H1 (cell line): ENCODE data around the gene PIEZO1.

Experiments used
- HDAC2 ChIP-seq, 2 experiments: fragments of 300-600 bp in 1 of 2; sonication (generic) in 1 of 2; IDR thresholded peaks; 2 replicates each; pipeline ENCODE4 v1.6.1; 2011 to 2012; ENCODE audit warnings: low read depth in 2 of 2, low read length in 2 of 2, mild to moderate bottlenecking in 2 of 2, moderate library complexity in 2 of 2, borderline replicate concordance in 1 of 2, inconsistent platforms in 1 of 2
- JUND ChIP-seq: IDR thresholded peaks from 2 replicates; pipeline ENCODE4 v1.6.1; 2011; ENCODE audit warnings: mild to moderate bottlenecking, improper control_type of control experiment, low read length
- SP1 ChIP-seq: IDR thresholded peaks from 2 replicates; pipeline ENCODE4 v1.6.1; 2011; ENCODE audit warnings: low read depth, low read length
- TF ChIP-seq, protein P1 (sequence below): IDR thresholded peaks from 2 replicates; pipeline ENCODE4 v1.6.1; 2012; ENCODE audit warnings: inconsistent platforms

DNA sequence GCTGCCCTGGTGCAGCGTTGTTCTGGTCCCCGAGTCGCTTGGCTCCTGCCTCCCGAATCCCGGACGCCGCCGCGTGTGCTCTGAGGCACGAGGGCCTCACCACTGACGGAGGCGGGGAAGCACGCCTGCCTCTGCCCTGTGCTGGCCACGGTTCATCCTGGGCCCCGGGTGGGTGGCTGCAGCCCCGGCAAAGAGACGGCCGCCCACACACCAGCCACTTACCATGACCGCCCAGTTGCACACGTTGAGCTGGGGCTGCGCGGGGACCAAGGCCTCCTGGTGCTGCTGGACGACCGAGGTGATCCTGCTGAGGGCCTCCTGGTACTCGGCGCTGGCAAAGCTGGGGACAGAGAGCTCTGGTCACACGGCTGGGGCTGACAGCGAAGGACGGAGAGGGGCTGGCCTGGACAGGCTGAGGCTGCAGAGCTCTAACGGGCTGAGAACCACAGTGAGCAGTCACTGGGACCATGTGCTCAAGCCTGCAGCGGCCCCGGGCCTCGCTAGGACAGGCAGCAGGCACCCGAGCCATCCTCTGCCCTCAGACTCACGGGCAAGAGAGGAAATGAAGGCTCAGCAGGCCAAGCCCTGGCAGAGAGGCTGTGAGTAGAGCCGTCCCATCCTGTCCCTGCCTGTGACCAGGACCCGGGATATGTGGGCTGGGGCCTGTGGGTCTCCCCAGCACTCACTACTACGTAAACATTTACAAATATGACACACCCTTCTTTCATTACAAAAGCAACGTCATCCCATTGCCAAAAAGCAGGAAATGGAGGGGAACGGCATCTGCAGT lies 33.0 kb upstream of the PIEZO1 start:
- TF ChIP-seq JUND (no peak), SP1 (no peak), HDAC2 (IDR thresholded peaks at IDR 0.05; ENCODE audit: borderline replicate concordance in 1 of 2, low read depth in 2 of 2, low read length in 2 of 2) (no peak)
- TF ChIP-seq, protein P1, sequence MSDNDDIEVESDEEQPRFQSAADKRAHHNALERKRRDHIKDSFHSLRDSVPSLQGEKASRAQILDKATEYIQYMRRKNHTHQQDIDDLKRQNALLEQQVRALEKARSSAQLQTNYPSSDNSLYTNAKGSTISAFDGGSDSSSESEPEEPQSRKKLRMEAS: no peak
